IPS DF 19.7 (cell line): Measurements from ENCODE around the gene CCR6.
"Not testable (repeated sequence)": the region's sequence is repeated elsewhere in the genome, so short reads cannot be mapped to it uniquely, and the experiment has no call there.

Experiments
- DNase-seq: peaks from one replicate; pipeline ENCODE4 v3.0.0-alpha.2; 2013; ENCODE audit warnings: low read depth, low spot score

The CCR6 gene

DNA sequence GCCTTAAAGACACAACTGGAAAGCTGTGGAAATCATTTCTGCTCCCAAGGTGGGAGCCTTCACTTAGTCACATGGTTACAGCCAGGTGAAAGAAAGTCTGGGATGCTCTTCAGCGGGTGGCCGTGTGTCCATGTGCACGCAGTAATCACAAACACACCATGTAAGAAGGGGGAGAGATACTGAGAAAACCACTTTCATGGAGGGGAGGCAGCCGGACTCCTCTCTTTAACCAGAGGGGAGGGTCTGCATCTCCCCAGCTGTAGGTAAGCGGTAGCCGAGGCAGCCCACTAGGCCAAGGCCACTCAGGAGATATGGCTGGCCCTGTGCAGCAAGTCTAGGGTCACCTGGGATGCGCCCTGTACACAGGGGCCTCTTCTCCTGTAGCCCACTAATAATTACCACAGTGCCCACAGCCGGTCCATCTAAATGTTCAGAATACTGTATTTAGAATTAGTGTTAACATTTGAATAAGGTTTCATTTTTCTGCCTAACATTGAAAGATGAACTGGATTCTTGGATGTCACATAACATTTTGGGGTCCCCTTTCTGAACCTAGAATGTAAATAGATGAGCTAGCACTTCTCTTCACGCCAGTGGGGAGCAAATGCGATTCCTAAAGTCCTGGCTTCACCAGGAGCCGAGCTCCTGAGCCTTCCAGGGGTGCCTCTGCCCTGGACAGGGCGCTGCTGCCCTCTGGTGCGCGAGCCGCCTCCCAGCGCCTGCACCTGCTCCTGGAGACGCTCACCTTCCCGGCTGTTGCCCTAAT is 19.0 kb downstream of the CCR6 start:
- no peak for DNase-seq

- DNase-seq = no peak
Measured at GRCh38 chr6:167142433-167142761, 19.5 kb downstream of the CCR6 start.

GRCh38 chr6:167143041-167143440 is 20.1 kb downstream of the CCR6 start:
- DNase-seq = no peak

- no peak for DNase-seq
Measured at GRCh38 chr6:167145461-167145860, 22.6 kb downstream of the CCR6 start.

DNA sequence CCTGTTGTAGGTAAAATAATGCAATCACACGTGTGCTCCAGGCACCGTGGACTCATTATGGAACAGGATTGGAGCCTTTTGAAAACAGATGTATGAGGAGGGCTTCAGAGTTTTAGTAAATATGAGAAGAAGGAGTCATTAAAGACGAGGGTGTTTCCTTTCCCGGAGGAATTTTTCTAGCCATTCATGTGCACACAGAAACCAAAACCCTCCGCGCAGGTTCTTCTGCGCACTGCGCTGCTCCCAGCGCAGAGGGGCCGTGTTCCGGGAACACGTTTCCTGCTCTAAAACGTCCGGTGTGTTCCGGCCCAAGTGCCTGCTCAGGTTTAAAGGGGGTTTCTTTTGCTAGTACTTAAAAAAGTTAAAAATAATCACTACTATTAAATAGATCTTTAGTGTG is 23.2 kb downstream of the CCR6 start:
- DNase-seq = no peak

GRCh38 chr6:167146977-167147376 is 24.1 kb downstream of the CCR6 start:
- peak; percentile 70 for DNase-seq

- DNase-seq = no peak
Measured at GRCh38 chr6:167148021-167148420, 25.1 kb downstream of the CCR6 start.

DNA sequence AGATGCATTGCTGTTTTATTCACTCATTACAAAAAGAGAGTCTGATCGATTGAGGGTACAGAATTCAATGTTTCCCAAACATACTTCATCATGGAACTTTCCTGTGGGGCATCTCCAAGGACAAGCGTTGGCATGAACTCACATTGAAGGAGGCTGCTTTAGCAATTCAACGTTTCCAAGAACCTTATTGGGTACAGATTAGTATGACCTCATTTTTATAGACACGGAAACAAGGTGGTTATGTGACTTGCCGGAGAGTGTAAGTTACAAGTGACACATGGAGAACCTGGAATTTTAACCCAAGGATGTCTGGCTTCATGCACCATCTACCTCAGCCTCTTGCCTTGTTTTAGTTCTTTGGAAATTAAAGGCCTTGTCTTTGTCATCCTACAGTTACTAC is 26.1 kb downstream of the CCR6 start:
- no peak for DNase-seq

- DNase-seq = peak; percentile 76
Measured at GRCh38 chr6:167150941-167151549, 28.1 kb downstream of the CCR6 start.

DNA sequence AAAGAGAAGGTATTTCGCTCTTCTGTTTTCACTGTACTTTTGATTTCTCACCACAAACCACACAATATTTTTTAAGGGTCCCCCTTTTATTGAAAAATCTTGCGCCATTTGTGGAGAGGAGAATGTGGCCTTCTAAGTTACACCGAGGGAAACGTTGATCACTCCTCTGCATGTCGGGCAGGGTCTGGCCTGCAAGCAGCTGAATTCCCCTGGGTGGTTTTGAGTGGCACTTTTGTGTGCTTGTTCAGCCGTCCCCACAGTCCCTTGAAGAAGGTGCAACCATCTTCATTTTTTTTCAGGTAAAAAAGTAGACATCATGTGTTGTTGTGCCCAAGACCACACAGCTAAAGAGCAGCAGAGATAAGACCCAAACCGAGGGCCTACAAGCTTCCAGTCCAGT is 28.8 kb downstream of the CCR6 start:
- DNase-seq = no peak

DNA sequence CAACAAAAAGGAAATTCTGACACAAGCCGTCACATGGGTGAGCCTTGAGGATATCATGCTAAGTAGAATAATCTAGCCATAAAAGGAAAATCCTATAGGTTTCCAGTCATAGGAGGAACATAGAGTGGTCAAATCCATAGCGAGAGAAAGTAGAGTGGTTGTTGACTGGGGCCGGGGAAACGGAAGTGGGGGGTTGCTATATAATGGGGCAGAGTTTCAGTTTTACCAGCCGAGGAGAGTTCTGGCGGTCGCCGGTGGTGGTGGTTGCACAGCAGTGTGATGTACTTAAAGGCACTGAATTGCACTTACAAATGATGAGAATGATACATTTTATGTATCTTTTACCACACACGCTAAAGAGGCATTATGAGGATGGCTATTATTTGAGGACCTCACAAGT is 30.0 kb downstream of the CCR6 start:
- DNase-seq = no peak

- DNase-seq = no peak
Measured at GRCh38 chr6:167153521-167153959, 30.6 kb downstream of the CCR6 start.

- DNase-seq = no peak
Measured at GRCh38 chr6:167154291-167154690, 31.4 kb downstream of the CCR6 start.

DNA sequence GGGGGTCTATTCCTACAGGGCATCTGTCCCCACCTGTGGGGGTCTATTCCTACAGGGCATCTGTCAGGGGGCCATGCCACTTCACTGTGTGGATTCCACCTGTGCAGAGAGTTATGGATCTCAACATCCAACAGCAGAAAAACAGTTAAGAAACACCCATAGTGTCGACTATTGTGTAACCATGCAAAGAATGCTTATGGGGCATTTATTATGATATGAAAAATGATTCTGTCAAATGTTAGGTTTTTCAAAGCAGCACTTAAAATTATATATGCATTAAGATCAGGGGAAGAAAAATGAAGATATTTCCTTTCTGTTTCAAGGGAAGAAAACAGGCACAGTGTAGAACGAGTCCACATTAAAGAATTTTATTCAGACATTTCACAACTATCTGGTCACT is 32.0 kb downstream of the CCR6 start:
- DNase-seq = no peak

- DNase-seq = no peak
Measured at GRCh38 chr6:167157414-167157813, 34.5 kb downstream of the CCR6 start.

GRCh38 chr6:167157863-167158262 is 35.0 kb downstream of the CCR6 start, which contains the start of gene GPR31:
Gene GPR31 (minus strand): TSS chr6:167157980. CDS start chr6:167157831, 149 bp downstream.
- no peak for DNase-seq

DNA sequence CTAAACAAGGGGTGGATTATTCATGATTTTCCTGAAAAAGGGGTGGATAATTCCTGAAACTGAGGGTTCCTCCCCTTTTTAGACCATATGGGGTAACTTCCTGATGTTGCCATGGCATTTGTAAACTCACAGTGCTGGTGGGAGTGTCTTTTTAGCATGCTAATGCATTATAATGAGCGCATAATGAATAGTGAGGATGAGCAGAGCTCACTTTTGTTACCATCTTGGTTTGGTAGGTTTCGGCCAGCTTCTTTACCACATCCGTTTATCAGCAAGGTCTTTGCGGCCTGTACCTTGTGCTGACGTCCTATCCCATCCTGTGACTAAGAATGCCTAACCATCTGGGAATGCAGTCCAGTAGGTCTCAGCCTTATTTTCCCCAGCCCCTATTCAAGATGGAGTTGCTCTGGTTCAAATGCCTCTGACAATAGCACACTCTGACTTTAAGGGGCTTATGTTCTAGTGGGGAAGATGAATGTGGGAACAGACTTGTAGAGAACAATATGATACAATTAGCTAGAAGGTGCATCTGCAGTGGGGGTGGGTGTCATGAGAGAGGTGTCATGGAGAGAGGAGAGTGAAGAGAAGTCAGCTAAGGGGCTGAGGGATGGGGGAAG is 39.1 kb downstream of the CCR6 start:
- no peak for DNase-seq

DNA sequence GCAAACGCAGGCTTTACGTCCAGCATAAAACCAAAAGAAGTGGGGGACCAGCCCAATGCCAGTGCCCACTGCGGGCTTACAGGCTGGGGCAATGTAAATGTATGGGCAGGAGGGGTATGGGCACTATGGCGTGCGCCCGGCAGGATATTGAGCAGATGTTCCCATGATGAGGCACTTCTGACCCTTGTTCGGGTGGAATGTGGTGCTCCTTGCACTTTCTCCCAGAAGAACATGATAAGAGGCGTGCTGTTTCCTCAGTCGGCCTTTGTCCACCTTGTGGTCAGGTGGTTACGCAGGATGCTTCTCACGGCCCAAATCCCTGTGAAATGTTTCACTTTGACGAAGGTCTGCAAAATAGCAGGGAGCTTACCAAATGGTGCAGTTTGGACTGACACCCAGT is 39.7 kb downstream of the CCR6 start:
- DNase-seq = no peak

DNA sequence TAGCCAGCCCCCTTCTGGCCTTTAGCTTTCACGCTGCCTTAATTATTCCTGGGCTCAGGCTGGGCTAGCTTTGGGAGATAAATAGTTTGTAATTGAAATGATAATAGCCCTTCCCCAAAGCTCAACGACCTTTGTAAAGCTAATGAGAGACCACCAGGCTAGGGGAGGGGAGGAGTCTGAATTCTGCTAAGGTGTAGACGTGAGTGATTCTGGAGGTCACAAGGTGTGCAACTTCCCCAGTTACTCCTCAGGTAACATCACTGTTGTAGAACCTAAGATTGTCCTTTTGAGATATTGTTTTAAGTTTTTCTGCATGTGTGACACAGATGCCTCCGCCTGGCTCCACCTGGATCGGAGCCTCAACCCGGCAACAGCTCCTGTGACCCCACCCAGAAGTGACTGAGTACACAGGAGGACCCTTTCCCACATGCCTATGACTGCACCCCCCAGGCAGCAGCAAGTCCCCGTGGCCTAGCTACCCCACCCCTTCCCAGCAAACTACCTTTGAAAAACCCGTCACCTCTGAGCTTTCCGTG is 40.6 kb downstream of the CCR6 start:
- DNase-seq = peak; percentile 98

DNA sequence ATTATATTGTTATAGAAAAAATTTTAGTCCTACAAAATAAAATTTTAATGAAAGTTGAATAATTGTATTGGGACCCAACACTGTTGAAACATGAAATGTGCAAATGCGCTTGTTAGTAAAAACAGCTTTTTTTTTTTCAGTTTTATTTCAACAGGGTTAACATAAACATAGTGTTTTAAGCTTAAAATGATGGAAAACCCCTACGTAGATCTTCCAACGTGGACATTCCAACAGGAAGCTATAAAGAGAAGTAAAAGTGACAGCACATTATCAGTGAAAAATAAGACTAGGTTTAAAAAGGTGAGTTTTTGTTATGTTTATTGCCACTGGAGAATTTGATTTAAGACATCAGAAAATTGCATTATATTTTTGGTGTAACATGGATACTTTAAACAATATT is 41.4 kb downstream of the CCR6 start:
- DNase-seq = no peak

DNA sequence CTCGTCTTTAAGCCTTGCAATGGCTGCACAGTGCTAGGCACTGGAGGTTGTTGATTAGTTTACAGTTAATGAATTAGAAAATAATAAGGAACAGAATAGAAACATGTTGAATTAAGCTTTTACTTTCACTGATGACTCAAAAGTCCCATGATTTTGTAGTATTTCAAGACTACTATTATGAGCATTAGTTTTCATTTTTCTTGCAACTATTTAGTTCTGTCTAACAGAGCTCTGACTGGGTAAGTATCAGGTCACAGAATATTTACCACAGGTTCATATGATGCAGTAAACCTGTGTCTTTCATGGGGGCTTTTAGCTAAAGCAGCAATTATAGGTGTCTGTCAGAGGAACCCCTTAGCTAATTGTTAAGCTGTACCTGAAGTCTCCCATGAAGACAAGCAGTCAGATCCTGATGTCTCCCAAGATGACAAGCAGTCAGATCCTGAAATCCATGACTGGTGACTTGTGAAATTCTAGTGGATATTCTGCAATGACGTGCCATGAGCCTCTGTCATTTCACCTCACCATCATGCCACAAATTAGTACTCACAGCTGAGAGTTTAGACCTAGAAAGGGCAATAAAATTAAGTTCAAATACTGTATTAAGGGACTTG is 43.1 kb downstream of the CCR6 start:
- no peak for DNase-seq

DNA sequence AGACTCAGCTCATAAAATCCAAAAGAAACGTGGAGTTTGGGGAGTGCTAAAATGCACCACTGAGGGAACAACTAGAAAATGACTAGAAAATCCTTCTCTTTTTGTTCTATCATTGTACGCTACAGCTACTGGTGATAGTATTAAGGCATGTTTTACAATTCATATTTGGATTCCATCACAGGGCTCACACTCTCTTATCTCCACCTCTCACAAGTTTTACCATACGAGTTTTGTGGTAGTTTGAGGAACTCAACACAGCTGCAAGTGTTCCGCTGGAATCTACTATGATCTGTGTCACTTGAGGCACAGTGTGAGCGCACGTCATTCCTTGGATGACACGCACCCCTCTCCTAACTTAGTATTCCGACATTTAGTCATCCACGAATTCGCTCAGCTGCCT is 44.8 kb downstream of the CCR6 start:
- DNase-seq = not testable (repeated sequence)
